HEK293 (cell line): Measurements from ENCODE around the gene ADGRD1.

Experiments
- CTCF ChIA-PET: fragments of 350-600 bp; formaldehyde crosslinking; extraction: SDS; loops from one replicate; lab custom pipeline; 2021; ENCODE audit warnings: antibody characterized with exemption; lab: Yijun Ruan, JAX
- POLR2A ChIA-PET: fragments of 300-600 bp; formaldehyde crosslinking; extraction: SDS; loops from one replicate; lab custom pipeline; 2020; ENCODE audit warnings: antibody characterized with exemption, inconsistent platforms; lab: Yijun Ruan, JAX
- H3K27ac ChIP-seq: fragments of 200-500 bp; sonication (Bioruptor generic); 2 replicates; pipeline ENCODE4 v1.5.1; 2014; ENCODE audit warnings: low read depth, low read length, control low read depth, inconsistent platforms; ENCODE audit errors: extremely low read depth
- H3K36me3 ChIP-seq, 2 experiments: fragments of 200-500 bp in 1 of 2; sonication (Bioruptor generic) in 1 of 2; 1 replicate in 1 of 2; 2 replicates in 1 of 2; pipeline ENCODE4 v1.5.1; 2014 to 2017; ENCODE audit warnings: inconsistent platforms in 2 of 2, low read length in 2 of 2; ENCODE audit not compliant: control insufficient read depth in 2 of 2, insufficient read depth in 1 of 2
- H3K4me1 ChIP-seq: fragments of 200-500 bp; sonication (Bioruptor generic); 2 replicates; pipeline ENCODE4 v1.5.1; 2014; ENCODE audit warnings: mild to moderate bottlenecking, low read length, inconsistent platforms; ENCODE audit not compliant: control insufficient read depth, insufficient read depth
- H3K4me3 ChIP-seq: 2 replicates; pipeline ENCODE4 v1.5.1; 2011; ENCODE audit warnings: low read depth, mild to moderate bottlenecking, control low read depth, low read length, moderate library complexity
- H3K9me3 ChIP-seq: fragments of 200-500 bp; sonication (Bioruptor generic); 2 replicates; pipeline ENCODE4 v1.5.1; 2014; ENCODE audit warnings: low read depth, low read length, inconsistent platforms; ENCODE audit not compliant: control insufficient read depth, insufficient read depth
- KLF16 ChIP-seq: fragments of 450-650 bp; formaldehyde crosslinking; IDR thresholded peaks from 2 replicates; pipeline ENCODE4 v1.5.1; 2017; ENCODE audit warnings: missing biosample characterization, missing genetic modification characterization
- SP2 ChIP-seq: fragments of 450-650 bp; formaldehyde crosslinking; IDR thresholded peaks from 2 replicates; pipeline ENCODE4 v1.5.1; 2016; ENCODE audit warnings: missing biosample characterization, missing genetic modification characterization
- YY2 ChIP-seq: fragments of 450-650 bp; formaldehyde crosslinking; IDR thresholded peaks from 2 replicates; pipeline ENCODE4 v1.5.1; 2016; ENCODE audit warnings: missing biosample characterization, missing genetic modification characterization
- ZBTB7A ChIP-seq: fragments of 450-650 bp; formaldehyde crosslinking; IDR thresholded peaks from 2 replicates; pipeline ENCODE4 v1.5.1; 2016; ENCODE audit warnings: low read depth, missing biosample characterization, missing genetic modification characterization
- ZFP41 ChIP-seq: fragments of 450-650 bp; formaldehyde crosslinking; IDR thresholded peaks from 2 replicates; pipeline ENCODE4 v1.5.1; 2016; ENCODE audit warnings: missing biosample characterization, missing genetic modification characterization, borderline replicate concordance
- ZNF175 ChIP-seq: fragments of 450-650 bp; formaldehyde crosslinking; IDR thresholded peaks from 2 replicates; pipeline ENCODE4 v1.5.1; 2016; ENCODE audit warnings: missing biosample characterization, missing genetic modification characterization
- ZNF24 ChIP-seq: fragments of 450-650 bp; formaldehyde crosslinking; IDR thresholded peaks from 2 replicates; pipeline ENCODE4 v1.5.1; 2016; ENCODE audit warnings: missing biosample characterization, missing genetic modification characterization
- ZNF324 ChIP-seq: fragments of 450-650 bp; formaldehyde crosslinking; IDR thresholded peaks from 2 replicates; pipeline ENCODE4 v1.5.1; 2016; ENCODE audit warnings: missing biosample characterization, missing genetic modification characterization
- ZNF341 ChIP-seq: fragments of 450-650 bp; formaldehyde crosslinking; IDR thresholded peaks from 2 replicates; pipeline ENCODE4; 2016; ENCODE audit warnings: low read depth, missing biosample characterization, missing genetic modification characterization
- ZNF404 ChIP-seq: fragments of 450-650 bp; formaldehyde crosslinking; IDR thresholded peaks from 2 replicates; pipeline ENCODE4 v1.5.1; 2017; ENCODE audit warnings: missing biosample characterization, missing genetic modification characterization
- ZNF510 ChIP-seq: fragments of 450-650 bp; formaldehyde crosslinking; IDR thresholded peaks from 2 replicates; pipeline ENCODE4 v1.5.1; 2018; ENCODE audit warnings: mild to moderate bottlenecking, missing genetic modification characterization, missing biosample characterization; ENCODE audit not compliant: insufficient replicate concordance
- ZNF514 ChIP-seq: fragments of 450-650 bp; formaldehyde crosslinking; IDR thresholded peaks from 2 replicates; pipeline ENCODE4 v1.5.1; 2016; ENCODE audit warnings: missing biosample characterization, missing genetic modification characterization
- ZNF530 ChIP-seq: fragments of 450-650 bp; formaldehyde crosslinking; IDR thresholded peaks from 2 replicates; pipeline ENCODE4 v1.5.1; 2016; ENCODE audit warnings: low read depth, missing biosample characterization, missing genetic modification characterization
- ZNF623 ChIP-seq: fragments of 450-650 bp; formaldehyde crosslinking; IDR thresholded peaks from 2 replicates; pipeline ENCODE4 v1.5.1; 2016; ENCODE audit warnings: missing biosample characterization, missing genetic modification characterization
- ZNF624 ChIP-seq: fragments of 450-650 bp; formaldehyde crosslinking; IDR thresholded peaks from 2 replicates; pipeline ENCODE4 v1.5.1; 2017; ENCODE audit warnings: missing biosample characterization, missing genetic modification characterization
- ZNF654 ChIP-seq: fragments of 450-650 bp; formaldehyde crosslinking; IDR thresholded peaks from 2 replicates; pipeline ENCODE4 v1.5.1; 2016; ENCODE audit warnings: low read depth, missing biosample characterization, missing genetic modification characterization
- ZNF670 ChIP-seq: fragments of 450-650 bp; formaldehyde crosslinking; IDR thresholded peaks from 2 replicates; pipeline ENCODE4 v1.5.1; 2016; ENCODE audit warnings: missing biosample characterization, missing genetic modification characterization, low read depth
- ZNF707 ChIP-seq: fragments of 450-650 bp; formaldehyde crosslinking; IDR thresholded peaks from 2 replicates; pipeline ENCODE4 v1.5.1; 2016; ENCODE audit warnings: missing biosample characterization, missing genetic modification characterization
- ZNF776 ChIP-seq: fragments of 450-650 bp; formaldehyde crosslinking; IDR thresholded peaks from 2 replicates; pipeline ENCODE4 v1.5.0; 2017; ENCODE audit warnings: missing biosample characterization, missing genetic modification characterization, borderline replicate concordance
- ZNF785 ChIP-seq: fragments of 450-650 bp; formaldehyde crosslinking; IDR thresholded peaks from 2 replicates; pipeline ENCODE4 v1.5.1; 2016; ENCODE audit warnings: missing biosample characterization, missing genetic modification characterization
- ZSCAN23 ChIP-seq: fragments of 450-650 bp; formaldehyde crosslinking; IDR thresholded peaks from 2 replicates; pipeline ENCODE4 v1.5.1; 2016; ENCODE audit warnings: missing biosample characterization, missing genetic modification characterization
- TF ChIP-seq, protein P1 (sequence below): fragments of 450-650 bp; formaldehyde crosslinking; IDR thresholded peaks from 2 replicates; pipeline ENCODE4 v1.5.1; 2016; ENCODE audit warnings: missing biosample characterization, missing genetic modification characterization
- TF ChIP-seq, protein P2 (sequence below): fragments of 450-650 bp; formaldehyde crosslinking; IDR thresholded peaks from 2 replicates; pipeline ENCODE4 v1.5.1; 2016; ENCODE audit warnings: missing biosample characterization, missing genetic modification characterization, borderline replicate concordance
- TF ChIP-seq, protein P3 (sequence below): fragments of 450-650 bp; formaldehyde crosslinking; IDR thresholded peaks from 2 replicates; pipeline ENCODE4 v1.5.1; 2016; ENCODE audit warnings: missing biosample characterization, missing genetic modification characterization
- TF ChIP-seq, protein P4 (sequence below): fragments of 450-650 bp; formaldehyde crosslinking; IDR thresholded peaks from 2 replicates; pipeline ENCODE4 v1.5.1; 2016; ENCODE audit warnings: missing biosample characterization, missing genetic modification characterization
- TF ChIP-seq, protein P5 (sequence below): fragments of 450-650 bp; formaldehyde crosslinking; IDR thresholded peaks from 2 replicates; pipeline ENCODE4; 2016; ENCODE audit warnings: missing biosample characterization, missing genetic modification characterization
- TF ChIP-seq, protein P6 (sequence below): fragments of 450-650 bp; formaldehyde crosslinking; IDR thresholded peaks from 2 replicates; pipeline ENCODE4 v1.5.1; 2016; ENCODE audit warnings: missing biosample characterization, missing genetic modification characterization
- TF ChIP-seq, protein P7 (sequence below): fragments of 450-650 bp; formaldehyde crosslinking; IDR thresholded peaks from 2 replicates; pipeline ENCODE4 v1.5.1; 2017; ENCODE audit warnings: missing biosample characterization, mild to moderate bottlenecking, missing genetic modification characterization, moderate library complexity
- TF ChIP-seq, protein P8 (sequence below): fragments of 450-650 bp; formaldehyde crosslinking; IDR thresholded peaks from 2 replicates; pipeline ENCODE4 v1.5.1; 2016; ENCODE audit warnings: missing biosample characterization, missing genetic modification characterization

ADGRD1 gene

DNA sequence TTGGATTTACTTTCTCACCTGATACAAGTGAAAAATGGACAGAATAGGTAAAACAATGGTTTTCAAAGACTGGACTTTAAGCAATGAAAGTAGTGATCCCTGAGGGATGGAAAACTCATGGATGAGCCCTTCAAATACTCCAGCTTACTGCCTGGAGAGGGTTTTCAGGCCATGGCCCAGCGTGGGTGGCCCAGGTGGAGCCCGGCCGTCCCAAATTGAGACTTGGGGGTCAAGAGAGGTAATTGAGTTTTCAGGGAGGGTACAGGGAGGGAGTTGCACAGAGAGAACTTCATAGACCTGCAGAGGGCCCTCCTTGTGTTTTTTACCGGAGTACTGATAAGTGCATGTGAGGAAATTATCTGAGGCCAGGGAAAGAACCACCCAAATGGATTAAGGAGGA is 44.6 kb upstream of the ADGRD1 start:
- H3K27ac ChIP-seq: no peak overlapping the region
- no peaks in the 10 kb centered on the region for H3K4me1 ChIP-seq
- no peaks in the 10 kb centered on the region for H3K36me3 ChIP-seq
- no peaks in the 10 kb centered on the region for H3K9me3 ChIP-seq
- POLR2A ChIA-PET: no interaction called here
- CTCF ChIA-PET: no interaction called here
- TF ChIP-seq ZNF623 (no peak), ZNF514 (tag by site-specific recombination) (no peak), ZNF510 (tag by site-specific recombination) (no peak), YY2 (tag by site-specific recombination) (no peak), ZSCAN23 (tag by site-specific recombination) (no peak), ZNF670 (no peak), ZFP41 (no peak), ZNF776 (tag by site-specific recombination) (no peak), ZNF175 (tag by site-specific recombination) (no peak), ZNF624 (tag by site-specific recombination) (no peak), ZNF341 (no peak)
- TF ChIP-seq, protein P1, sequence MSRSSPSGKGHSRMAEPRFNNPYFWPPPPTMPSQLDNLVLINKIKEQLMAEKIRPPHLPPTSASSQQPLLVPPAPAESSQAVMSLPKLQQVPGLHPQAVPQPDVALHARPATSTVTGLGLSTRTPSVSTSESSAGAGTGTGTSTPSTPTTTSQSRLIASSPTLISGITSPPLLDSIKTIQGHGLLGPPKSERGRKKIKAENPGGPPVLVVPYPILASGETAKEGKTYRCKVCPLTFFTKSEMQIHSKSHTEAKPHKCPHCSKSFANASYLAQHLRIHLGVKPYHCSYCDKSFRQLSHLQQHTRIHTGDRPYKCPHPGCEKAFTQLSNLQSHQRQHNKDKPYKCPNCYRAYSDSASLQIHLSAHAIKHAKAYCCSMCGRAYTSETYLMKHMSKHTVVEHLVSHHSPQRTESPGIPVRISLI (tag by site-specific recombination): no peak
- TF ChIP-seq, protein P2, sequence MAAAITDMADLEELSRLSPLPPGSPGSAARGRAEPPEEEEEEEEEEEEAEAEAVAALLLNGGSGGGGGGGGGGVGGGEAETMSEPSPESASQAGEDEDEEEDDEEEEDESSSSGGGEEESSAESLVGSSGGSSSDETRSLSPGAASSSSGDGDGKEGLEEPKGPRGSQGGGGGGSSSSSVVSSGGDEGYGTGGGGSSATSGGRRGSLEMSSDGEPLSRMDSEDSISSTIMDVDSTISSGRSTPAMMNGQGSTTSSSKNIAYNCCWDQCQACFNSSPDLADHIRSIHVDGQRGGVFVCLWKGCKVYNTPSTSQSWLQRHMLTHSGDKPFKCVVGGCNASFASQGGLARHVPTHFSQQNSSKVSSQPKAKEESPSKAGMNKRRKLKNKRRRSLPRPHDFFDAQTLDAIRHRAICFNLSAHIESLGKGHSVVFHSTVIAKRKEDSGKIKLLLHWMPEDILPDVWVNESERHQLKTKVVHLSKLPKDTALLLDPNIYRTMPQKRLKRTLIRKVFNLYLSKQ: no peak
- TF ChIP-seq, protein P3, sequence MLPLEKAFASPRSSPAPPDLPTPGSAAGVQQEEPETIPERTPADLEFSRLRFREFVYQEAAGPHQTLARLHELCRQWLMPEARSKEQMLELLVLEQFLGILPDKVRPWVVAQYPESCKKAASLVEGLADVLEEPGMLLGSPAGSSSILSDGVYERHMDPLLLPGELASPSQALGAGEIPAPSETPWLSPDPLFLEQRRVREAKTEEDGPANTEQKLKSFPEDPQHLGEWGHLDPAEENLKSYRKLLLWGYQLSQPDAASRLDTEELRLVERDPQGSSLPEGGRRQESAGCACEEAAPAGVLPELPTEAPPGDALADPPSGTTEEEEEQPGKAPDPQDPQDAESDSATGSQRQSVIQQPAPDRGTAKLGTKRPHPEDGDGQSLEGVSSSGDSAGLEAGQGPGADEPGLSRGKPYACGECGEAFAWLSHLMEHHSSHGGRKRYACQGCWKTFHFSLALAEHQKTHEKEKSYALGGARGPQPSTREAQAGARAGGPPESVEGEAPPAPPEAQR: no peak
- TF ChIP-seq, protein P4, sequence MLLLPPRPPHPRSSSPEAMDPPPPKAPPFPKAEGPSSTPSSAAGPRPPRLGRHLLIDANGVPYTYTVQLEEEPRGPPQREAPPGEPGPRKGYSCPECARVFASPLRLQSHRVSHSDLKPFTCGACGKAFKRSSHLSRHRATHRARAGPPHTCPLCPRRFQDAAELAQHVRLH (tag by site-specific recombination): no peak
- TF ChIP-seq, protein P5, sequence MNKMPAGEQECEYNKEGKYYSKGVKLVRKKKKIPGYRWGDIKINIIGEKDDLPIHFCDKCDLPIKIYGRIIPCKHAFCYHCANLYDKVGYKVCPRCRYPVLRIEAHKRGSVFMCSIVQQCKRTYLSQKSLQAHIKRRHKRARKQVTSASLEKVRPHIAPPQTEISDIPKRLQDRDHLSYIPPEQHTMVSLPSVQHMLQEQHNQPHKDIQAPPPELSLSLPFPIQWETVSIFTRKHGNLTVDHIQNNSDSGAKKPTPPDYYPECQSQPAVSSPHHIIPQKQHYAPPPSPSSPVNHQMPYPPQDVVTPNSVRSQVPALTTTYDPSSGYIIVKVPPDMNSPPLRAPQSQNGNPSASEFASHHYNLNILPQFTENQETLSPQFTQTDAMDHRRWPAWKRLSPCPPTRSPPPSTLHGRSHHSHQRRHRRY (tag by site-specific recombination): no peak
- TF ChIP-seq, protein P6, sequence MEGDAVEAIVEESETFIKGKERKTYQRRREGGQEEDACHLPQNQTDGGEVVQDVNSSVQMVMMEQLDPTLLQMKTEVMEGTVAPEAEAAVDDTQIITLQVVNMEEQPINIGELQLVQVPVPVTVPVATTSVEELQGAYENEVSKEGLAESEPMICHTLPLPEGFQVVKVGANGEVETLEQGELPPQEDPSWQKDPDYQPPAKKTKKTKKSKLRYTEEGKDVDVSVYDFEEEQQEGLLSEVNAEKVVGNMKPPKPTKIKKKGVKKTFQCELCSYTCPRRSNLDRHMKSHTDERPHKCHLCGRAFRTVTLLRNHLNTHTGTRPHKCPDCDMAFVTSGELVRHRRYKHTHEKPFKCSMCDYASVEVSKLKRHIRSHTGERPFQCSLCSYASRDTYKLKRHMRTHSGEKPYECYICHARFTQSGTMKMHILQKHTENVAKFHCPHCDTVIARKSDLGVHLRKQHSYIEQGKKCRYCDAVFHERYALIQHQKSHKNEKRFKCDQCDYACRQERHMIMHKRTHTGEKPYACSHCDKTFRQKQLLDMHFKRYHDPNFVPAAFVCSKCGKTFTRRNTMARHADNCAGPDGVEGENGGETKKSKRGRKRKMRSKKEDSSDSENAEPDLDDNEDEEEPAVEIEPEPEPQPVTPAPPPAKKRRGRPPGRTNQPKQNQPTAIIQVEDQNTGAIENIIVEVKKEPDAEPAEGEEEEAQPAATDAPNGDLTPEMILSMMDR (tag by site-specific recombination): no peak
- H3K4me3 ChIP-seq: no peak overlapping the region

DNA sequence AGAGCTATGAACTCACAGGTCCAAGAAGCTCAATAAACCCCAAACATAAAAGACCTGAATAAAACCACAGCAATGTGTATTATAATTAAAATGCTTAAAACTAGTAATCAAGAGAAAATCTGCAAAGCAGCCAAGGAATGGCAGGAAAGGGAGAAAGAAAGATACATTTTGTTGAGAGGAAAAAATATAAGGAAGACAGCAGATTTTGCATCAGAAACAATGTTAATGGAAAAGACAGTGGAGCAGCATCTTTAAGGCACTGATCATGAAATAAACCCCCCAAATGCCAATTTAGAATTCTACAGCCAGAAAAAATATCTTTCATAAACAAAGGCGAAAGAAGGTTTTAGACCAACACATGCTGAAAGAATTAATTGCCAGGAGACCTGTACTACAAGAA is 42.5 kb upstream of the ADGRD1 start:
- CTCF ChIA-PET: interaction anchor here (0.5 kb wide), 1 partner anchor 199 kb away, joined by 4 read pairs; no protein-coding TSS in a partner anchor
- no peaks in the 10 kb centered on the region for H3K4me1 ChIP-seq
- no peak overlapping the region for H3K4me3 ChIP-seq
- TF ChIP-seq ZNF785 (tag by site-specific recombination) (no peak), KLF16 (no peak), ZNF654 (tag by site-specific recombination) (no peak), ZNF24 (tag by site-specific recombination) (no peak), ZNF324 (tag by site-specific recombination) (no peak), ZBTB7A (no peak), ZNF530 (tag by site-specific recombination) (no peak), ZNF707 (tag by site-specific recombination) (no peak), SP2 (tag by site-specific recombination) (no peak), ZNF404 (no peak)
- TF ChIP-seq, protein P7, sequence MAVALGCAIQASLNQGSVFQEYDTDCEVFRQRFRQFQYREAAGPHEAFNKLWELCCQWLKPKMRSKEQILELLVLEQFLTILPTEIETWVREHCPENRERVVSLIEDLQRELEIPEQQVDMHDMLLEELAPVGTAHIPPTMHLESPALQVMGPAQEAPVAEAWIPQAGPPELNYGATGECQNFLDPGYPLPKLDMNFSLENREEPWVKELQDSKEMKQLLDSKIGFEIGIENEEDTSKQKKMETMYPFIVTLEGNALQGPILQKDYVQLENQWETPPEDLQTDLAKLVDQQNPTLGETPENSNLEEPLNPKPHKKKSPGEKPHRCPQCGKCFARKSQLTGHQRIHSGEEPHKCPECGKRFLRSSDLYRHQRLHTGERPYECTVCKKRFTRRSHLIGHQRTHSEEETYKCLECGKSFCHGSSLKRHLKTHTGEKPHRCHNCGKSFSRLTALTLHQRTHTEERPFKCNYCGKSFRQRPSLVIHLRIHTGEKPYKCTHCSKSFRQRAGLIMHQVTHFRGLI (tag by site-specific recombination): no peak
- TF ChIP-seq, protein P8, sequence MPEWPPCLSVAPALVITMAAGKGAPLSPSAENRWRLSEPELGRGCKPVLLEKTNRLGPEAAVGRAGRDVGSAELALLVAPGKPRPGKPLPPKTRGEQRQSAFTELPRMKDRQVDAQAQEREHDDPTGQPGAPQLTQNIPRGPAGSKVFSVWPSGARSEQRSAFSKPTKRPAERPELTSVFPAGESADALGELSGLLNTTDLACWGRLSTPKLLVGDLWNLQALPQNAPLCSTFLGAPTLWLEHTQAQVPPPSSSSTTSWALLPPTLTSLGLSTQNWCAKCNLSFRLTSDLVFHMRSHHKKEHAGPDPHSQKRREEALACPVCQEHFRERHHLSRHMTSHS: no peak

More for the DNA sequence above, 42.5 kb upstream of the ADGRD1 start:
- no peaks in the 10 kb centered on the region for H3K36me3 ChIP-seq
- POLR2A ChIA-PET: no interaction called here
- no peaks in the 10 kb centered on the region for H3K9me3 ChIP-seq
- H3K27ac ChIP-seq: no peak overlapping the region
